Right atrium auricular region (tissue), 2 donors: ENCODE results near the gene ACTN3. TPM values are rescaled to one million over a fixed set of nuclear protein-coding genes. Genes with fewer than 3 reads are reported as not detected.
"Not testable (repeated sequence)": the region's sequence is repeated elsewhere in the genome, so short reads cannot be mapped to it uniquely, and the experiment has no call there.

Experiments
- DNase-seq: peaks from one replicate; pipeline ENCODE4 v3.0.0-alpha.2; 2019; ENCODE audit warnings: low spot score
- H3K27ac ChIP-seq, 2 donors: fragments of 200-600 bp; sonication (generic); 1 replicate in 1 of 2; 2 replicates in 1 of 2; pipeline ENCODE4 v1.5.1; 2016 to 2019
- H3K27me3 ChIP-seq, 2 donors: fragments of 200-600 bp; sonication (generic); one replicate each; pipeline versions ENCODE4 v1.5.1 to v1.6.0; 2017 to 2019
- H3K36me3 ChIP-seq: fragments of 200-600 bp; sonication (generic); one replicate; pipeline ENCODE4 v1.5.1; 2016
- H3K4me1 ChIP-seq, 2 donors: fragments of 200-600 bp; sonication (generic); one replicate each; pipeline versions ENCODE4 v1.5.1 to v1.6.0; 2017 to 2019
- H3K4me3 ChIP-seq, 2 donors: fragments of 200-600 bp; sonication (generic); 1 replicate in 1 of 2; 2 replicates in 1 of 2; pipeline ENCODE4 v1.5.1; 2017 to 2019; ENCODE audit warnings: mild to moderate bottlenecking in 1 of 2, moderate library complexity in 1 of 2
- H3K9me3 ChIP-seq, 2 donors: fragments of 200-600 bp; sonication (generic); one replicate each; pipeline ENCODE4 v1.5.1; 2019
- total RNA-seq, 2 donors: library from RNA; depleted of rRNA; stranded (reverse); fragments of >200 nt; gene quantifications; one replicate each; pipeline ENCODE4 v1.1.0, GENCODE V29; 2016
- TF ChIP-seq, protein P1 (sequence below), 2 donors: fragments of 200-600 bp; sonication (generic); IDR thresholded peaks; one replicate each; pipeline ENCODE4 v1.5.1; 2019; ENCODE audit warnings: antibody characterized with exemption in 2 of 2

Gene ACTN3
- total RNA-seq, 2 donors from 2014 or later: not detected

GRCh38 chr11:66598993-66599392 lies 52.3 kb downstream of the ACTN3 start:
- Histone ChIP-seq H3K27me3 (no peaks in the 10 kb centered on the region), H3K27ac (no peak overlapping the region), H3K4me3 (no peak overlapping the region), H3K36me3 (peaks cover 4% of the 10 kb centered on the region), H3K9me3 (no peaks in the 10 kb centered on the region), H3K4me1 (peaks cover 0 to 41% of the 10 kb centered on the region in 2 donors)
- TF ChIP-seq, protein P1, sequence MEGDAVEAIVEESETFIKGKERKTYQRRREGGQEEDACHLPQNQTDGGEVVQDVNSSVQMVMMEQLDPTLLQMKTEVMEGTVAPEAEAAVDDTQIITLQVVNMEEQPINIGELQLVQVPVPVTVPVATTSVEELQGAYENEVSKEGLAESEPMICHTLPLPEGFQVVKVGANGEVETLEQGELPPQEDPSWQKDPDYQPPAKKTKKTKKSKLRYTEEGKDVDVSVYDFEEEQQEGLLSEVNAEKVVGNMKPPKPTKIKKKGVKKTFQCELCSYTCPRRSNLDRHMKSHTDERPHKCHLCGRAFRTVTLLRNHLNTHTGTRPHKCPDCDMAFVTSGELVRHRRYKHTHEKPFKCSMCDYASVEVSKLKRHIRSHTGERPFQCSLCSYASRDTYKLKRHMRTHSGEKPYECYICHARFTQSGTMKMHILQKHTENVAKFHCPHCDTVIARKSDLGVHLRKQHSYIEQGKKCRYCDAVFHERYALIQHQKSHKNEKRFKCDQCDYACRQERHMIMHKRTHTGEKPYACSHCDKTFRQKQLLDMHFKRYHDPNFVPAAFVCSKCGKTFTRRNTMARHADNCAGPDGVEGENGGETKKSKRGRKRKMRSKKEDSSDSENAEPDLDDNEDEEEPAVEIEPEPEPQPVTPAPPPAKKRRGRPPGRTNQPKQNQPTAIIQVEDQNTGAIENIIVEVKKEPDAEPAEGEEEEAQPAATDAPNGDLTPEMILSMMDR (IDR thresholded peaks at IDR 0.05): no peak
- DNase-seq: no peak

DNA sequence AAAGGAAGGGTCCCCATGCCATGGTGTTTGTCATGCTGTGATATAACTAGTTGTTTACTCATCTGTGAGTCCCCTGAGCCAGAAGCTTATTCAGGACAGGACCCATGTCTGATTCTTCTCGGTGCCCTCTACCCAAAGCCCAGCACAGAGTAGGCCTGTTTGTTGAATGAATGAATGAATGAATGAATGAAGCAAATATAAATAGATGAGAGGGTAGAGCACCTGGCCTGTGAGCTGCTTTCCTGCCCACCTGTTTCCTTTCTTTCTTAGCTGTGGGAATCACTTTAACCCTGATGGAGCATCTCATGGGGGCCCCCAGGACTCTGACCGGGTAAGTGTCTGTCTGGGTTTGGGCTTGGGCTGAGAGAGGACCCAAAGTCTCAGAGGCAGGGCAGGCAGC lies 53.5 kb downstream of the ACTN3 start:
- no peak for DNase-seq
- no peaks in the 10 kb centered on the region for H3K27me3 ChIP-seq
- TF ChIP-seq, protein P1 (IDR thresholded peaks at IDR 0.05): no peak
- H3K36me3 ChIP-seq: peaks cover 6% of the 10 kb centered on the region
- H3K9me3 ChIP-seq: no peaks in the 10 kb centered on the region
- H3K4me1 ChIP-seq: peaks cover 0 to 29% of the 10 kb centered on the region in 2 donors
- no peak overlapping the region for H3K27ac ChIP-seq
- no peak overlapping the region for H3K4me3 ChIP-seq

DNA sequence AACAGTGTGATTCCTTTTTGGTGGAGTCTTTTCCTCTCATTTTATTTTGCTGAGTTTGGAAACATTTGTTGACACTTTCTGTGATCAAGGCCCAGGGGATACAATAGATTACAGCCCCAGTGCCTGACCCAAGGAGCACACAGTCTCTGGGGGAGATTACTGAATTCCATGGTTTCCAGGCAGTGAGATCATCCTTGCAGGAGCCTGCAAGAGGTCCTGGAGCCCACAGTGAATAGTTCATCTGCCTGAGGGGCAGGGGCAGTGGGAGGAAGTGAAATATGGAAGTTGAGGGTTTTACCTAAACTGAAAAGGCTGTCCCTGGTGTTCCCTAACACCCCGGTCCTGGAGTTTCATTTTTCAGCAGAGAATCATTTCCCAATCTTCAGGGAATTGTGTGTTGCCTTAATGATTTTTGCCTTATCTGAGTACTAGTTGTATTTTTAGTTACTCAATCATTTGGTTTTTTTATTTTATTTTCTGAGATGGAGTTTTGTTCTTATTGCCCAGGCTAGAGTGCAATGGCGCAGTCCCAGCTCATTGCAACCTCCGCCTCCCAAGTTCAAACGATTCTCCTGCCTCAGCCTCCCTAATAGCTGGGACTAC lies 54.0 kb downstream of the ACTN3 start:
- Histone ChIP-seq H3K4me1 (peaks cover 0 to 24% of the 10 kb centered on the region in 2 donors), H3K9me3 (no peaks in the 10 kb centered on the region), H3K36me3 (peaks cover 11% of the 10 kb centered on the region), H3K27me3 (no peaks in the 10 kb centered on the region), H3K4me3 (no peak overlapping the region), H3K27ac (no peak overlapping the region)
- TF ChIP-seq, protein P1 (IDR thresholded peaks at IDR 0.05): no peak
- no peak for DNase-seq

DNA sequence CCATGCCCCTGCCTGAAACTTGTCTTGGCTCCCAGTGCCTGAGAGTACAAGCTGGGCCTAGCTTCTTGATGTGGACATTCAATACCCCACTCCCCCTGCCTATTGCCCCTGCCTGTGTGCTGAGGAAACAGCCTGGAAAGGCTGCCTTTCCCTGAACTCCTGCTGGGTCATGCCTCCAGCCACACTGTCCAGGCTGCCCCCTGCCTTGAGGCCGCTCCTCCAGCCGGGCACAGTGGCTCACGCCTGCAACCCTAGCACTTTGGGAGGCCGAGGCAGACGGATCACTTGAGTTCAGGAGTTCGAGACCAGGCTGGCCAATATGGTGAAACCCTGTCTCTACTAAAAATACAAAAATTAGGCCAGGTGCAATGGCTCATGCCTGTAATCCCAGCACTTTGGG lies 56.4 kb downstream of the ACTN3 start:
- H3K27ac ChIP-seq: no peak overlapping the region
- no peaks in the 10 kb centered on the region for H3K9me3 ChIP-seq
- H3K36me3 ChIP-seq: peaks cover 13% of the 10 kb centered on the region
- TF ChIP-seq, protein P1 (IDR thresholded peaks at IDR 0.05): no peak
- no peaks in the 10 kb centered on the region for H3K27me3 ChIP-seq
- peaks cover 0 to 34% of the 10 kb centered on the region in 2 donors for H3K4me1 ChIP-seq
- DNase-seq: no peak
- no peak overlapping the region for H3K4me3 ChIP-seq

GRCh38 chr11:66604155-66604554 lies 57.5 kb downstream of the ACTN3 start:
- Histone ChIP-seq H3K9me3 (no peaks in the 10 kb centered on the region), H3K27me3 (no peaks in the 10 kb centered on the region), H3K36me3 (peaks cover 13% of the 10 kb centered on the region), H3K27ac (no peak overlapping the region), H3K4me1 (peaks cover 0 to 36% of the 10 kb centered on the region in 2 donors), H3K4me3 (no peak overlapping the region)
- no peak for DNase-seq
- TF ChIP-seq, protein P1 (IDR thresholded peaks at IDR 0.05): no peak

DNA sequence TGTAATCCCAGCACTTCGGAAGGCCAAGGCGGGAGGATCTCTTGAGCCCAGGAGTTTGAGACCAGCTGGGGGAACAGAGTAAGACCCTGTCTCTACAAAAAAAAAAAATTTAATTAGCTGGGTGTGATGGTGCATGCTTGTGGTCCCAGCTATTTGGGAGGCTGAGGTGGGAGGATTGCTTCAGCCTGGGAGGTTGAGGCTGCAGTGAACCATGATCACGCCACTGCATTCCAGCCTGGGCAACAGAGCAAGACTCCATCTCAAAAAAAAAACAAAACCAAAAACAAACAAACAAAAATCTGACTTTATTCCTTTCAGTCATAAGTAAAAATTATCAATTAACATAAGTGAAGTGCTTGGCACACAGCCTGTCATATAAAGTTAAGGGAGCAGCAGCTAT lies 59.9 kb downstream of the ACTN3 start:
- not testable (repeated sequence) for H3K36me3 ChIP-seq, DNase-seq

More for the DNA sequence above, 59.9 kb downstream of the ACTN3 start:
- H3K27me3 ChIP-seq, H3K9me3 ChIP-seq, H3K4me3 ChIP-seq: not testable (repeated sequence)
- Histone ChIP-seq H3K27ac (peak overlapping the region; percentile 43 to 71), H3K4me1 (peaks cover 0 to 28% of the 10 kb centered on the region in 2 donors)
